ENCODE results near the gene PDXK. TPM values are rescaled to one million over a fixed set of nuclear protein-coding genes. Genes with fewer than 3 reads are reported as not detected.
A peak's percentile ranks its signal among the peaks of the same experiment; 100 is the strongest.

The PDXK gene
- total and polyA plus RNA-seq, 7 donors: 17.2 to 96.5 (median 37.0) TPM

- peak; percentile 83 to 89 (median 86) for ATAC-seq
- Histone ChIP-seq H3K4me3 (peak overlapping the region; percentile 39), H3K27ac (no peak overlapping the region)
Observed at GRCh38 chr21:43810505-43811261, 91.8 kb downstream of the PDXK start.

GRCh38 chr21:43811262-43812105 is 92.6 kb downstream of the PDXK start:
- peak overlapping the region; percentile 39 for H3K4me3 ChIP-seq
- ATAC-seq: peak; percentile 4 to 16 (median 8)

More at GRCh38 chr21:43810505-43811261, 91.8 kb downstream of the PDXK start:
- Histone ChIP-seq H3K4me1 (peaks cover 19% of the 10 kb centered on the region), H3K27me3 (ENCODE audit: insufficient read depth in 3 of 3, low read length in 2 of 3) (no peaks in the 10 kb centered on the region), H3K9me3 (no peaks in the 10 kb centered on the region), H3K36me3 (ENCODE audit: insufficient read depth in 1 of 2, low read depth in 1 of 2) (peaks cover 0 to 7% of the 10 kb centered on the region in 2 donors)
- DNase-seq: peak; percentile 90 to 95
- peak; percentile 96 for TF ChIP-seq CTCF (IDR thresholded peaks at IDR 0.05)
- WGBS, 3 donors: 14 to 20% (median 19%) methylated on average over 22 to 23 of the region's 23 CpGs
- intact Hi-C loops (cut with DNase I): loop anchor here (1.0 to 10.0 kb wide), 7 partner anchors 52 to 165 kb away; partner anchors contain the start of gene AGPAT3 (in 1 of the 2)

More at GRCh38 chr21:43811262-43812105, 92.6 kb downstream of the PDXK start:
- no peaks in the 10 kb centered on the region for H3K36me3 ChIP-seq (ENCODE audit: insufficient read depth in 1 of 2, low read depth in 1 of 2)
- no peak for DNase-seq
- H3K4me1 ChIP-seq: peaks cover 19% of the 10 kb centered on the region
- WGBS, 3 donors: 64 to 70% (median 66%) methylated on average over 19 to 24 of the region's 24 CpGs
- no peak for TF ChIP-seq CTCF (IDR thresholded peaks at IDR 0.05)
- H3K27ac ChIP-seq: no peak overlapping the region
- no peaks in the 10 kb centered on the region for H3K9me3 ChIP-seq
- intact Hi-C loops (cut with DNase I): loop anchor here (2.0 to 10.0 kb wide), 6 partner anchors 51 to 127 kb away; partner anchors contain the start of gene AGPAT3 (in 1 of the 2)
- H3K27me3 ChIP-seq (ENCODE audit: insufficient read depth in 3 of 3, low read length in 2 of 3): no peaks in the 10 kb centered on the region

Other genes with a start within 250 kb of the PDXK start
- gene HSF2BP, start 59.6 kb upstream of the PDXK start, total RNA-seq: under 1 TPM in 3 of 4 donors, not detected in 1; 0.16 to 0.23 (median 0.19) TPM
- gene HSF2BP, start 59.6 kb upstream of the PDXK start, polyA plus RNA-seq: 1 to 10 TPM in 1 of 3 donors, under 1 TPM in 2; 0.32 to 1.7 (median 0.35) TPM
- gene RRP1B, start 59.6 kb upstream of the PDXK start, total RNA-seq: 10 to 100 TPM; 14.4 to 21.6 (median 18.1) TPM
- 10 to 100 TPM in 2 of 3 donors, 1 to 10 TPM in 1; 6.0 to 21.2 (median 20.2) TPM for gene RRP1B, start 59.6 kb upstream of the PDXK start, polyA plus RNA-seq
- gene CSTB, start 57.2 kb downstream of the PDXK start, total RNA-seq: 10 to 100 TPM; 16.0 to 24.8 (median 20.7) TPM
- gene CSTB, start 57.2 kb downstream of the PDXK start, polyA plus RNA-seq: 10 to 100 TPM; 16.7 to 35.2 (median 25.2) TPM
- 10 to 100 TPM in 3 of 4 donors, 1 to 10 TPM in 1; 9.5 to 29.7 (median 19.2) TPM for gene RRP1, start 70.4 kb downstream of the PDXK start, total RNA-seq
- gene RRP1, start 70.4 kb downstream of the PDXK start, polyA plus RNA-seq: 10 to 100 TPM; 14.7 to 22.0 (median 16.3) TPM
- gene AGPAT3, start 146.1 kb downstream of the PDXK start, total RNA-seq: 100 to 1,000 TPM in 1 of 4 donors, 10 to 100 TPM in 3; 47.9 to 117 (median 64.4) TPM
- gene AGPAT3, start 146.1 kb downstream of the PDXK start, polyA plus RNA-seq: 10 to 100 TPM; 28.4 to 70.0 (median 35.7) TPM